IPS-15b (cell line): ENCODE results near the gene DNM2.
"Not testable (repeated sequence)": the region's sequence is repeated elsewhere in the genome, so short reads cannot be mapped to it uniquely, and the experiment has no call there.

Source experiments
- H3K27me3 ChIP-seq: one replicate; pipeline ENCODE4 v1.6.1; 2013; ENCODE audit warnings: low read length; ENCODE audit not compliant: control insufficient read depth, insufficient read depth
- H3K36me3 ChIP-seq: one replicate; pipeline ENCODE4 v1.6.1; 2013; ENCODE audit warnings: low read length; ENCODE audit not compliant: control insufficient read depth, insufficient read depth
- H3K4me1 ChIP-seq: one replicate; pipeline ENCODE4 v1.6.1; 2013; ENCODE audit warnings: mild to moderate bottlenecking, low read length; ENCODE audit not compliant: control insufficient read depth, insufficient read depth
- H3K4me3 ChIP-seq: one replicate; pipeline ENCODE4 v1.5.1; 2013; ENCODE audit warnings: low read depth, low read length
- H3K9ac ChIP-seq: one replicate; pipeline ENCODE4 v1.6.1; 2013; ENCODE audit warnings: low read depth, mild to moderate bottlenecking, low read length
- H3K9me3 ChIP-seq: one replicate; pipeline ENCODE4 v1.6.1; 2013; ENCODE audit warnings: mild to moderate bottlenecking, low read length; ENCODE audit not compliant: control insufficient read depth, insufficient read depth

The DNM2 gene

DNA sequence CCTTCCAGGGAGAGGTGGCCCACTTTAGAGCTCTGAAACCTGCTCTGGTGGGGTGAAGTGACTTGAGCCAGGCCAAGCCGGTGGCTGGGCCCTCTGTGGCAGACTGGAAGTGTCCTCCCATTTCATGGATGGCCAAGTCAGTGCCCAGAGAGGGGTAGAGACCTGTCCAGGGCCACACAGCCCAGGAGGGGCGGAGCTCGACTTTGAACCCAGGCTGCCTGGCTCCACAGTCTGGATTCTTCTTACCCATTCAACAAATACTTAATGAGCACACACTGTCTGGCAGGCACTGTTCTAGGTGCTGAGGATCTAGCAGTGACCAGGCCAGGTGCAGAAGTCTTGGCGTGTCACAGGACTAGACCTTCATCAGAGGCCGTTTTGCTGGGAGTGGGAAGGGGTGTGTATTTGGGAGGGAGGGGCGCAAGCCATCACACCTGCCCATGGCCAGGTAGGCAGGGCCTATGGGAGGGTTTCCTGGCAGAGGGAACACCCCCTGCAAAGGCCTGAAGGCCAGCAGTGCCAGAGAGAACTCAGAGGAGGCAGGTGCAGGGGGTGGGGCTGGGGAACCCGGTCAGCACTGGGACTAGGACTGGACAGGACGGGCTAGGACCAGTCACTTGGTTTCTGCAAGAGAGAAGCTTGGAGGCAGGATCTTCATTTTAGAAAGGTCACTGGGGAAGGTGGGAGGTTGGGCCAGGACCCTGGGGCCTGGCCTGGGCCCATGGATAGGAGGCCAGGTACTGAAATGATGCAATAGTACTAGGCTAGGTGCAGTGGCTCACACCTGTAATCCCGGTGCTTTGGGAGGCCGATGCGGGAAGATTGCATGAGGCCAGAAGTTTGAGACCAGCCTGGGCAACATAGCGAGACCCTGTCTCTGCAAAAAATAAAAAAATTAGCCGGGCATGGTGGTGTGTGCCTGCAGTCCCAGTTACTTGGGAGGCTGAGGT is 31.8 kb downstream of the DNM2 start:
- H3K36me3 ChIP-seq, result no peaks in the 10 kb centered on the region
- H3K9ac ChIP-seq, result no peak overlapping the region
- H3K27me3 ChIP-seq, result no peaks in the 10 kb centered on the region
- no peaks in the 10 kb centered on the region for H3K9me3 ChIP-seq
- no peaks in the 10 kb centered on the region for H3K4me1 ChIP-seq
- no peak overlapping the region for H3K4me3 ChIP-seq

DNA sequence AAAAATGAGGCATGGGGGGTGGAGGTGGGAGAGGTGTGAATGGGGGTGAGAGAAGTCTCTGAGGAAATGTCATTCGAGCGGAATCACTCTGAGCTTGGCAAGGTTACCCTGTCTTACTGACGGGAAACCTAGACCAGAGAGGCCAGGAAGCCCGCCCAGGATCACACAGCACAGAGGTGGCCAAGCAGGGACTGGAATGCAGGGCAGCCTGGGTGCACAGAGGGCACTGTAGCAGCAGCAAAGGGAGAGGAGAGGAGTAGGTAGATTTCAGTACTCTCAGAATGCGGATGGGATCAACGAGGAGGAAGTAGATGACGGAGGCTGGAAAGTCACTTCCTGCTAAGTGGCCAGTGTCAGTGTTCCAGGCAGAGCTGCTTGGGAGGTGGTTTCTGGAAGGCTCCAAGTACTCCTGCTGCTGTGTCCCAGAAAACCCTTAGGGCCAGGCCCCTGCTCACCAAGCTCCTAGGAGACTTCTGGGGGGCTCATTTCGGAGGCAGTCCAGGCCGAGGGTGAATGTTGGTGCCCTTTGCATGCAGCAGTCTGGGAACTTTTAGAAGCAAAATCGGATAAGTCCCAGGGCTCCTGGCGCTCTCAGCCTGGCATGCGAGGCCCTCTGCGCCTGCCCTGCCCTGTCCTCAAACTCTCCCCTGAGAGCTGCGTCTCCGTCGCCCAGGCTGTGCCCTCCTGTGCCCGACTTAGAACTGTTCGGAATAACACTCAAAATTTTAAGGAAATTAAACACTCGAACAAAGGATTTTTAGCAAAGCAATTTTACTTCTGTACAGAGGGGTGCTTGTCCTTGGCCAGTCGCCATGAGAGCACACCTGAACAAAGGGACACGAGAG is 33.5 kb downstream of the DNM2 start:
- H3K4me1 ChIP-seq, result no peaks in the 10 kb centered on the region
- H3K36me3 ChIP-seq, result peaks cover 4% of the 10 kb centered on the region
- H3K27me3 ChIP-seq, result no peaks in the 10 kb centered on the region
- H3K9ac ChIP-seq, result no peak overlapping the region
- H3K9me3 ChIP-seq, result no peaks in the 10 kb centered on the region
- H3K4me3 ChIP-seq, result no peak overlapping the region

- no peaks in the 10 kb centered on the region for H3K27me3 ChIP-seq
- no peaks in the 10 kb centered on the region for H3K9me3 ChIP-seq
- no peak overlapping the region for H3K9ac ChIP-seq
- peaks cover 4% of the 10 kb centered on the region for H3K36me3 ChIP-seq
- H3K4me1 ChIP-seq, result no peaks in the 10 kb centered on the region
- H3K4me3 ChIP-seq, result no peak overlapping the region
Measured at GRCh38 chr19:10752237-10752912, 34.5 kb downstream of the DNM2 start.

- Histone ChIP-seq H3K27me3 (no peaks in the 10 kb centered on the region), H3K9ac (no peak overlapping the region), H3K9me3 (no peaks in the 10 kb centered on the region), H3K4me1 (no peaks in the 10 kb centered on the region), H3K36me3 (peaks cover 4% of the 10 kb centered on the region), H3K4me3 (no peak overlapping the region)
Measured at GRCh38 chr19:10752913-10753704, 35.2 kb downstream of the DNM2 start.

DNA sequence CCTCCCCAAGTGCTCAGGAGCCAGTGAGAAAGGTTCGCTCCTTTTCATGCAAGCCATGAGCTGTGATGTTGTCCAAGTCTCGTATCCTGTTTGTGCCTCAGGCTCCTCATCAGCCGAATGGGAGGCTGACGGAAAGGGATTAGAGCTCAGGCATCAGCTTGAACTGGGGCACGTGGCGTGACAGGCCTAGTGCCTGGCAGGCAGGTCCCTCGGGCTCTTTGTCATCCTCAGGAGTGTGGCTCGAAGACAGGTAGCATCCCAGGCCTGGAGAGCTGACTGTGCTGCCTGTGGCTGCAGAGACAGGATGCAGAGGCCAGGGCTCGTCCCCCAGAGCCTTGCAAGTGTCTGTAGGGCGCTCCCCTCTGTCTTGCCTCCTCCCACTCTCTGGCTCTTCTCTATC is 38.5 kb downstream of the DNM2 start:
- Histone ChIP-seq H3K4me1 (no peaks in the 10 kb centered on the region), H3K36me3 (peaks cover 7% of the 10 kb centered on the region), H3K9ac (peak overlapping the region; percentile 30), H3K27me3 (no peaks in the 10 kb centered on the region), H3K4me3 (no peak overlapping the region), H3K9me3 (no peaks in the 10 kb centered on the region)

DNA sequence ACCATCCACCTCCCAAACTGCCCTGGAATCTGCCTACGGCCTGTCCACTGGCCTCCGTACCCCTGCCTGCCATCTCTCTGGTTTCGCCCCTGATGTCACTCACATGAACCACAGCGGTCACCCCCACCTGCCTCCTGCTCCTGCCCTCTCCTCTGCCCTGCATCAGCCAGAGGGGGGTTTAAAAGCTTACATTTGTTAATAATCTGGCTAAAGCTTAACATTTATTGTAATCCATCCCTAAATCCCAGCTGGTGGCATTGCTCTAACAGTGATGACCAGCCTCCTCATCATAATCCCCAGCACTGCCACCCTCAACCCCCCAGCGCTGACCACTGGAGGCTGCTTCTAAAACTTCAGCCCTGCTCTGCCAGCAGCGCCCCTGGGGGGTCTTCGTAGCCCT is 38.9 kb downstream of the DNM2 start:
- Histone ChIP-seq H3K9me3 (no peaks in the 10 kb centered on the region), H3K36me3 (peaks cover 7% of the 10 kb centered on the region), H3K9ac (peak overlapping the region; percentile 30), H3K4me3 (no peak overlapping the region), H3K27me3 (no peaks in the 10 kb centered on the region), H3K4me1 (no peaks in the 10 kb centered on the region)

DNA sequence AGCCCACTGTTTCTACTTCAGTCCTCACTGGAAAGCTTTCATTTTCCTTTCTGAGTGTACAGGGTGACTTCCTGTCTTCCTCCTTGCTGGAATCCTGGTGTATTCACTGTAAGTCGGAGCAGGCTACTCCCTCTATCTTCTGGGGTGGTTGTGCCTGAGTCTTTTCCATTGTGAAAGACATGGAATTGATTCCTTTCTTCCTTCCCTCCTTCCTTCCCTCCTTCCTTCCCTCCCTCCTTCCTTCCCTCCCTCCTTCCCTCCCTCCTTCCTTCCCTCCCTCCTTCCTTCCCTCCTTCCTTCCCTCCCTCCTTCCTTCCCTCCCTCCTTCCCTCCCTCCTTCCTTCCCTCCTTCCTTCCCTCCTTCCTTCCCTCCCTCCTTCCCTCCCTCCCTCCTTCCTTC is 40.2 kb downstream of the DNM2 start:
- H3K9ac ChIP-seq, H3K9me3 ChIP-seq, H3K4me3 ChIP-seq, H3K36me3 ChIP-seq, H3K27me3 ChIP-seq, H3K4me1 ChIP-seq: not testable (repeated sequence)

DNA sequence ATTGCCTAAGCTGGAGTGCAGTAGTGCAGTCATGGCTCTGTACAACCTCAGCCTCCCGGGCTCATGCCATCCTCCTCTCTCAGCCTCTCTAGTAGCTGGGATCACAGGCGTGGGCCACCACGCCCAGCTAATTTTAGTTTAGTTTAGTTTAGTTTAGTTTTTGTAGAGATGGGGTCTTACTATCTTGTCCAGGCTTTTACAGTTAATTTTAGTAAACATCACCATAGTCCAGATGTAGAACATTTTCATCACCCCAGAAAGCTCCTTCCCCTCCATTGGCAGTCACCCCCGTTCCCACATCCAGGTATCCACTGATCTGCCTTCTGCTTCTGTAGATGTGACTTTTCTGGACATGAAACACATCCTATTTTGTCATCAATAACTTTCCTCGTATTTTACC is 41.1 kb downstream of the DNM2 start:
- no peaks in the 10 kb centered on the region for H3K9me3 ChIP-seq
- no peaks in the 10 kb centered on the region for H3K27me3 ChIP-seq
- peaks cover 10% of the 10 kb centered on the region for H3K36me3 ChIP-seq
- H3K4me1 ChIP-seq, result no peaks in the 10 kb centered on the region
- no peak overlapping the region for H3K4me3 ChIP-seq
- no peak overlapping the region for H3K9ac ChIP-seq

DNA sequence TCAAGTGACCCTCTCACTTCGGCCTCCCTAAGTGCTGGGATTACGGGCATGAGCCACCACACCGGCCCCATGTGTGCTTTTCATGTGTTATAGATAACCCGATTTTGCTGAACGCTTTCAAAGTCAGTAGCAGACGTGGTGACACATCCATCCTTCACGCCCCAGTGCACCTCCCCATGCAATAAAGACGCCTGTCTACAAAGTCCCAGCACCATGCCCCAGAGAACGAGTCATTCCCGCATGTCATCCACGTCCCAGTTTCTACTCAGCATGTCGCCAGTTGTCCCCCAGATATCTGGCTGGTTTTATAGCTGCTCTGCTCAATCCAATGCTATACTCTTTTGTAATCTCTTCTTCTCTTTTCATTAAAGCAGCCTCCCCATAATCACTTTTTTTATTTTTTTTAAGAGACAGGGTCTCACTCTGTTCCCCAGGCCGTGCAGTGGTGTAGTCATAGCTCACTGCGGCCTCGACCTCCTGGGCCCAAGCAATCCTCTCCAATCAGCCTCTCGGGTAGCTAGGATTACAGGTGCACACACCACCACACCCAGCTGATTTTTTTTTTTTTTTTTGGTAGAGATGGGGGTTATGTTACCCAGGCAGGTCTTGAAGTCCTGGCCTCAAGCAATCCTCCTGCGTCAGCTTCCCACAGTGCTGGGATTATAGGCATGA is 42.5 kb downstream of the DNM2 start:
- Histone ChIP-seq H3K4me1 (no peaks in the 10 kb centered on the region), H3K9ac (no peak overlapping the region), H3K4me3 (no peak overlapping the region), H3K27me3 (no peaks in the 10 kb centered on the region), H3K9me3 (no peaks in the 10 kb centered on the region), H3K36me3 (peaks cover 6% of the 10 kb centered on the region)

GRCh38 chr19:10761443-10762250 is 43.8 kb downstream of the DNM2 start:
- Histone ChIP-seq H3K36me3 (peaks cover 6% of the 10 kb centered on the region), H3K4me3 (no peak overlapping the region), H3K9me3 (no peaks in the 10 kb centered on the region), H3K9ac (no peak overlapping the region), H3K27me3 (no peaks in the 10 kb centered on the region), H3K4me1 (no peaks in the 10 kb centered on the region)
